Effector memory CD4-positive, alpha-beta T cell (primary cell): ENCODE data around the gene ADPRHL1.
A peak's percentile ranks its signal among the peaks of the same experiment; 100 is the strongest.
"Not testable (repeated sequence)": the region's sequence is repeated elsewhere in the genome, so short reads cannot be mapped to it uniquely, and the experiment has no call there.

ENCODE experiments used
- DNase-seq, 3 donors: peaks; one replicate each; pipeline ENCODE4 v3.0.0-alpha.2; 2020
- H3K27ac ChIP-seq: 2 replicates; pipeline ENCODE4 v1.7.0; 2013; ENCODE audit warnings: mild to moderate bottlenecking, low read length, moderate library complexity; ENCODE audit not compliant: insufficient read depth, poor library complexity, severe bottlenecking
- H3K27me3 ChIP-seq: replicated peaks from 2 replicates; pipeline ENCODE4 v1.7.0; 2013; ENCODE audit warnings: mild to moderate bottlenecking, low read length; ENCODE audit not compliant: insufficient read depth, control insufficient read depth, poor library complexity, severe bottlenecking
- H3K36me3 ChIP-seq: 2 replicates; pipeline ENCODE4 v1.7.0; 2013; ENCODE audit warnings: mild to moderate bottlenecking, low read length, moderate library complexity; ENCODE audit not compliant: control insufficient read depth, insufficient read depth
- H3K4me1 ChIP-seq: 2 replicates; pipeline ENCODE4 v1.7.0; 2013; ENCODE audit warnings: low read length, mild to moderate bottlenecking; ENCODE audit not compliant: control insufficient read depth, insufficient read depth, poor library complexity, severe bottlenecking
- H3K4me3 ChIP-seq: 2 replicates; pipeline ENCODE4 v1.7.0; 2013; ENCODE audit warnings: low read length, low read depth, mild to moderate bottlenecking; ENCODE audit not compliant: insufficient read depth, poor library complexity, severe bottlenecking
- H3K9me3 ChIP-seq: 2 replicates; pipeline ENCODE4 v1.7.0; 2013; ENCODE audit warnings: mild to moderate bottlenecking, low read length, moderate library complexity; ENCODE audit not compliant: control insufficient read depth

The ADPRHL1 gene

DNA sequence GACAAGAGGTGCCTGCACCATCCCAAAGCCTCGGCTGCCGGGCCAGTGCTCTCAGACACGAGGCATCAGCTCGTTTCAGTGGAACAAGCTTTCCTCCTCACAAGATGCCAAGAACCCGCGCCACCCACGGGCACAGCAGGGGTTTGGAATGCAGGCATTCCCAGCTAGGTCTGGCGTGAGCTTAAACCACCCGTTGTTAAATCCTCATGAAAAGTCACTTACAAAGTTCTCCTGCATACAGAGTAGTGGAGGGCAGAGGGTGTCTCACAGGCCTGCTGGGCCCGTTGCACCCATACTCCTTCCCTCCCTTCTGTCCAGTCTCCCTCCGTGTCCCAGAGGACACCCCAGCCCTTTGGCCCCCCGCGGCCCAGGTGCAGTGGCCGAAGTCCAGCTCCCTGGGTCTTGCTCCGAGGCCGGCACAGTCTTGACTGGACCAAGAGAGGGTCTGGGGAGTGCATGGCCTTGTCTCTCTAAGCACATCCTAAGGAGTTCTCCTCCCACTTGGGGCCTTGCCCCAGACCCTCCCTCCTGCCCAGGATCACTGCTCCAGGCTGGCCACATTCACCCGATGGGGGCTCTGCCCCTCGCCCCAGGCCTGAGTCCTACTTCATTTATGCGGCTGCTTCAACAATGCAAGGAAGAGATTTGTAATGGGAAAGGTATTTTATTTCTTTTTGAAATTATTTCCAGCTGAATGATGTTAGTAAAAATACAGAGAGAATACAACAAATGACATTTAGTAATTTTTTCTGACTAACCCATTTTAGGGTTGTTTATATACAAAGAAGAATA lies 54.1 kb downstream of the ADPRHL1 start:
- H3K9me3 ChIP-seq: no peaks in the 10 kb centered on the region
- no peak overlapping the region for H3K4me3 ChIP-seq
- DNase-seq: no peak
- H3K36me3 ChIP-seq: no peaks in the 10 kb centered on the region
- no peak overlapping the region for H3K27ac ChIP-seq
- H3K27me3 ChIP-seq: no peaks in the 10 kb centered on the region
- H3K4me1 ChIP-seq: peaks cover 2% of the 10 kb centered on the region

DNA sequence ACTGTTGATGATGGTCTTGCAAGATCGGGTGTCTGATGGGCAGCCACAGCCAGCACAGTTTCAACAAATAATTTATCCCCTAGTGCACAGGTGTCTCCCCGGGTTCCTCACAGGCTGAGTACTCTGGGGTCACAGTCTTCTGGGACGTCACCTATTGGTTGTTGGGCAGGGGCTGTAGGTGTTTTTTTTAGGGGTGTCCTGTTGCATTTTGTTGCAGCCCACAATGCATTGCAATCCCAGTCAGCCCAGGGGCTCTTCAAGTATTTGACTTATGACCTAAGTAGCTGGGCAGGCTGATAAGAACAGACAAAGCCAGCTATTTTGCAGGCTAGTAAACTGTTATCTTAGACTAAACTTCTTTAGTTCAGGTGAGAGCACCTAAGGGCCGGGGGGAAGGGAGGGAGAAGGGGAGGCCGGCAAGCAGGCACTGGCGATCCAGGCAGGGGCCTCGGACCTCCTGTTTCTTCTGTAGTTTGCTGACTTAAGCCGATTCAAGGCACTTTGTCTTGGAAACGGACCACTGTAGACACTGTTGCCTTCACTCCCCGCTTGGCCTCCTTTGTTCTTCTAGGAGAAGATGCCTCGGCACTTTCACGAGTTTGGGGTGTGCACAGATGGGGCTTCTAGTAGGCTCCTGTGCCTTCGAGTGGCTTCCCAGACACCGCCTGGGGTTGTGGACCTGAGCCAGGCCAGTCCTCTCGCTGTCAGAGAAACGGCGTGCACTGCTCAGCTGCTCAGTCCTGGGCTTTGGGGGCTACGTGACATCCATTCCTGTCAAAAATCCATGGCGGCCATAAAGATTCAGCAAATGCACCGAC lies 55.5 kb downstream of the ADPRHL1 start:
- no peaks in the 10 kb centered on the region for H3K27me3 ChIP-seq
- no peaks in the 10 kb centered on the region for H3K36me3 ChIP-seq
- DNase-seq: no peak
- no peaks in the 10 kb centered on the region for H3K9me3 ChIP-seq
- peaks cover 9% of the 10 kb centered on the region for H3K4me1 ChIP-seq
- H3K27ac ChIP-seq: no peak overlapping the region
- no peak overlapping the region for H3K4me3 ChIP-seq

DNA sequence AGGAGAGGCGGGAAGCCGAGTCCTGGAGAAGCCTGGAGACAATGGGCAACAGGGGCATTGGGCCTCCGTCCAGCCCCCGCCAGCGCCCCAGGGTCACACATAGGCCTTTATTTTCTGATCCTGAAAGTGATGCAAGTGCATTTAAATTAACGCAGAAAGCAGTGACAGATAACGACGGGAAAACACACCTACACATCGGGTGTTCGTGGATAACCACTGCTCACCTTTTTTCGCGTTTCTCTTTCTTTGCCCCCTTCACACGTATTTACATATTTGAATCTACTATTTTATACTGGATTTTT lies 59.0 kb downstream of the ADPRHL1 start:
- DNase-seq: no peak
- Histone ChIP-seq H3K4me1 (peaks cover 9% of the 10 kb centered on the region), H3K27me3 (no peaks in the 10 kb centered on the region), H3K4me3 (peak overlapping the region; percentile 25), H3K36me3 (no peaks in the 10 kb centered on the region), H3K9me3 (no peaks in the 10 kb centered on the region), H3K27ac (no peak overlapping the region)

DNA sequence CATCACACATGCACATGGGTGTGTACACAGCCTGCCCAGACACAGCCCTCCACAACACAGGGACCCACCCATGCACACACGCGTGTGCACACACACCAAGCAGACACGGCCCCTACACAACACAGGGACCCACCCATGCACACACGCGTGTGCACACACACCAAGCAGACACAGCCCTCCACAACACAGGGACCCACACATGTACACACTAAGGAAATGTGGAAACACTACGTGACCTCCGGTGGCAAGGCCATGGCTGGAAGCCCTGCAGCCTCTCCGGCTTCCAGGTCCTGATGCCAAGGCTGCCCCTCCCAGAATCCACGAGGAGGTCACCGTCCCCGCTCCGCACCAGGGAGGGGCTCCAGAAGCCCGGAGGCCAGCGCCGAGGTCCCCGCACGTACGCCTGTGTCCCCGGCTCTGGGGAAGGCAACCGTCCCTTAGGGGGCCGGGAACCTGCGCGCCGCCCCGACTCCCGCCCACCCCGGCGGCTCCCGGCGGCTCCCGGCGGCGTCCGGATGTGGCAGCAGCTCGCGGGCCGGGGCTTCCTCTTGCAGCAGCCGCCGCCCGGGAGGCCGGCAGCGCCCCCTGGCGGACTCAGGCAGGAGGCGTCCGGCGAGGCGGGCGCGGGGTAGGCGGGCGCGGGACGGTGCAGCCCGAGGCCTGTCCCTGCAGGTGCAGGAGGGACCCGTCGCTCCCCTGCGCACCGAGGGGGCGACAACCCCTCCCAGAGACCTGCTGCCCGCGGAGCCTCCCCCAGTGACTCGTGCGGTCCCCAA lies 59.5 kb downstream of the ADPRHL1 start:
- Histone ChIP-seq H3K9me3 (no peaks in the 10 kb centered on the region), H3K27ac (no peak overlapping the region), H3K4me3 (peak overlapping the region; percentile 68), H3K36me3 (no peaks in the 10 kb centered on the region), H3K4me1 (peaks cover 9% of the 10 kb centered on the region), H3K27me3 (no peaks in the 10 kb centered on the region)
- peak; percentile 63 to 71 (median 66) for DNase-seq

GRCh38 chr13:113393226-113393562 lies 60.1 kb downstream of the ADPRHL1 start:
- Histone ChIP-seq H3K27ac (no peak overlapping the region), H3K36me3 (no peaks in the 10 kb centered on the region), H3K27me3 (no peaks in the 10 kb centered on the region), H3K4me3 (peak overlapping the region; percentile 68), H3K4me1 (peaks cover 9% of the 10 kb centered on the region), H3K9me3 (no peaks in the 10 kb centered on the region)
- no peak for DNase-seq

DNA sequence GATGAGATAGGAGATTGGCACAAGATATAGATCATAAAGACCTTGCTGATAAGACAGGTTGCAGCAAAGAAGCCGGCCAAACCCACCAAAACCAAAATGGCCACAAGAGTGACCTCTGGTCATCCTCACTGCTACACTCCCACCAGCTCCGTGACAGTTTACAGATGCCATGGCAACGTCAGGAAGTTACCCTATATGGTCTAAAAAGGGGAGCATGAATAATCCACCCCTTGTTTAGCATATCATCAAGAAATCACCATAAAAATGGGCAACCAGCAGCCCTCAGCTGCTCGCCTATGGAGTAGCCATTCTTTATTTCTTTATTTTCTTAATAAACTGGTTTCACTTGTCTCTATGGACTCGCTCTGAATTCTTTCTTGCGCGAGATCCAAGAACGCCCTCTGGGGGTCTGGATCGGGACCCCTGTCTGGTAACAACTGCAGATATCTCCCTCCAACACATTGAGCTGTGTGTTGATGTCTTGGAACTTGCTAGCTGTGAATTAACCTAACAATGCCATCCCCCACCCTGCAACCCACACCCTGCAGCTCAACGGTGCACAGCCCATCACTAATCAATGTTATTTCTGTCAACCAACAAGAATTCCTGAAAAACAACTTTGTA lies 62.3 kb downstream of the ADPRHL1 start:
- no peak for DNase-seq
- Histone ChIP-seq H3K27me3 (no peaks in the 10 kb centered on the region), H3K27ac (no peak overlapping the region), H3K36me3 (no peaks in the 10 kb centered on the region), H3K9me3 (no peaks in the 10 kb centered on the region), H3K4me3 (no peak overlapping the region), H3K4me1 (peaks cover 9% of the 10 kb centered on the region)

- not testable (repeated sequence) for DNase-seq, H3K4me3 ChIP-seq, H3K27me3 ChIP-seq, H3K27ac ChIP-seq, H3K36me3 ChIP-seq, H3K4me1 ChIP-seq, H3K9me3 ChIP-seq
These were observed 63.7 kb downstream of the ADPRHL1 start for GRCh38 chr13:113389586-113389985.

GRCh38 chr13:113387396-113387795 lies 65.9 kb downstream of the ADPRHL1 start:
- no peak for DNase-seq
- Histone ChIP-seq H3K27ac (no peak overlapping the region), H3K36me3 (no peaks in the 10 kb centered on the region), H3K4me1 (no peaks in the 10 kb centered on the region), H3K9me3 (no peaks in the 10 kb centered on the region), H3K27me3 (no peaks in the 10 kb centered on the region), H3K4me3 (no peak overlapping the region)

- no peak for DNase-seq
- Histone ChIP-seq H3K27ac (no peak overlapping the region), H3K36me3 (no peaks in the 10 kb centered on the region), H3K4me1 (no peaks in the 10 kb centered on the region), H3K4me3 (no peak overlapping the region), H3K9me3 (no peaks in the 10 kb centered on the region), H3K27me3 (no peaks in the 10 kb centered on the region)
These were observed 70.2 kb downstream of the ADPRHL1 start for GRCh38 chr13:113383089-113383488.
